MG63 (cell line): ENCODE results near the gene LDAH. TPM values are rescaled to one million over a fixed set of nuclear protein-coding genes. Genes with fewer than 3 reads are reported as not detected.

Source experiments
- total RNA-seq: library from RNA; depleted of rRNA; stranded (reverse); fragments of >200 nt; shearing (Covaris generic); gene quantifications from 2 replicates; pipeline ENCODE4 v1.2.3, GENCODE V29; 2014; ENCODE audit warnings: low replicate concordance; rRNA removed

Gene LDAH
- total RNA-seq, 1 experiment from 2014 or later = 9.0 TPM

Other genes with a start within 250 kb of the LDAH start
- gene HS1BP3, start 172.0 kb downstream of the LDAH start, total RNA-seq = 10.9 and 28.0 TPM in 2 replicates
- not detected in 2 replicates for gene GDF7, start 156.0 kb downstream of the LDAH start, total RNA-seq
- gene APOB, start 221.0 kb upstream of the LDAH start, total RNA-seq = not detected in 2 replicates